ENCODE measurements around the gene GLIS2. TPM values are rescaled to one million over a fixed set of nuclear protein-coding genes. Genes with fewer than 3 reads are reported as not detected.

The GLIS2 gene
- total RNA-seq, 4 donors from 2014 or later, result 5.7 to 26.9 (median 7.9) TPM

DNA sequence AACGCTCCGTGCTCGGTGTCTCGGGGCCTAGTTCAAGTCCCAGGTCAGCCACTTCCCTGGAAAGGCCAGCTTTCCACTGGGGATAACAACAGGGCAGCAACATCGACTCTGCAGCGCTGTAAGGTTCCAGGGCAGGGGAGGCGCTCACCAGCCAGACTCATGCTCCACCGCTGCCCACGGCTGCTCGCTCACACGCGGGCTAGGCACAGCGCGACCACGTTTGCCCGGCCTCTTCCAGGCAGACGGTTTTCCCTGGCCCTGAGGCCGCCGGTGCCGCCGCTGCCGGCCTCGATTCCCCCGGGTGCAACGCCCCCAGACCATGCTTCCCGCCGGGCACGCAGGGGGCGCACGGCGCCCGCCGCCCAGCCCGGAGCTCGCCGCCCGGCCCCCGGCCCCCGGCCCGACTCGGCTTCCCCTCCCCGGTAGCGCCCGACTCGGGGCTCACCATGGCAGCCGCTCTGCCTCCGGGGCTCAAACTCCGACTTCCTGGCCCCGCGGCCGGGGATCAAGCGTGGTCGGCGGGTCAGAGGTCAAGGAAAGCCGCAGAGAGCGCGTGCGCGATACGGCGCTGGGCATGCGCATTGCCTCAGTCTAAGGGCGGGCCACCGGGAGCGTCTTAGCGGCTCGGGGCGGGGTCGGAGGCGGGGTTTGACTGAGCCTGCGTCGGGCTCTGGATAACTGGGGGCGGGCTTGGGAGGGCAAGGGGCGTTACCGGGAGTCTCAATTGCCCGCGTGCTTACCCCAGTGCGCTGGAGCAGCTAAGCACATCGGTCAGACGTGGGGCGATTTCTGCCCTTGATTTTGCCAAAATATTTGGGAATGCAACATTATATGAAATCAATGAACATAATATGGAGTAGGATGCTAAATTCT lies 35.2 kb downstream of the GLIS2 start, which contains the start of gene PAM16:
TSS of gene PAM16 (minus strand) at position 535 of the 873 bp plus-strand sequence. CDS start at position 448, 87 bp downstream.
- WGBS, 2 donors (ENCODE audit: low coverage in 1 of 2), result 0% methylated on average over 1 to 2 of the region's 81 CpGs
- peaks cover 0 to 47% (median 6%) of the 10 kb centered on the region in 3 donors for H3K4me1 ChIP-seq
- TF ChIP-seq POLR2A (IDR thresholded peaks at IDR 0.05), result peak; percentile 22 to 32
- peak; percentile 66 for TF ChIP-seq POLR2AphosphoS5 (IDR thresholded peaks at IDR 0.05)
- no peak for TF ChIP-seq EP300 (IDR thresholded peaks at IDR 0.05)
- TF ChIP-seq, protein P1, sequence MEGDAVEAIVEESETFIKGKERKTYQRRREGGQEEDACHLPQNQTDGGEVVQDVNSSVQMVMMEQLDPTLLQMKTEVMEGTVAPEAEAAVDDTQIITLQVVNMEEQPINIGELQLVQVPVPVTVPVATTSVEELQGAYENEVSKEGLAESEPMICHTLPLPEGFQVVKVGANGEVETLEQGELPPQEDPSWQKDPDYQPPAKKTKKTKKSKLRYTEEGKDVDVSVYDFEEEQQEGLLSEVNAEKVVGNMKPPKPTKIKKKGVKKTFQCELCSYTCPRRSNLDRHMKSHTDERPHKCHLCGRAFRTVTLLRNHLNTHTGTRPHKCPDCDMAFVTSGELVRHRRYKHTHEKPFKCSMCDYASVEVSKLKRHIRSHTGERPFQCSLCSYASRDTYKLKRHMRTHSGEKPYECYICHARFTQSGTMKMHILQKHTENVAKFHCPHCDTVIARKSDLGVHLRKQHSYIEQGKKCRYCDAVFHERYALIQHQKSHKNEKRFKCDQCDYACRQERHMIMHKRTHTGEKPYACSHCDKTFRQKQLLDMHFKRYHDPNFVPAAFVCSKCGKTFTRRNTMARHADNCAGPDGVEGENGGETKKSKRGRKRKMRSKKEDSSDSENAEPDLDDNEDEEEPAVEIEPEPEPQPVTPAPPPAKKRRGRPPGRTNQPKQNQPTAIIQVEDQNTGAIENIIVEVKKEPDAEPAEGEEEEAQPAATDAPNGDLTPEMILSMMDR (IDR thresholded peaks at IDR 0.05), result peak in 2 of 4 experiments; percentile 23 to 35
- H3K27ac ChIP-seq, result peak within 1 kb of the TSS; percentile 26 to 95 (median 92)
- peaks cover 0 to 24% of the 10 kb centered on the region in 2 donors for H3K36me3 ChIP-seq
- no peaks in the 10 kb centered on the region for H3K27me3 ChIP-seq
- peak; percentile 96 for ATAC-seq
- H3K9me3 ChIP-seq, result no peaks in the 10 kb centered on the region
- H3K4me3 ChIP-seq, result peak within 1 kb of the TSS; percentile 59 to 96

DNA sequence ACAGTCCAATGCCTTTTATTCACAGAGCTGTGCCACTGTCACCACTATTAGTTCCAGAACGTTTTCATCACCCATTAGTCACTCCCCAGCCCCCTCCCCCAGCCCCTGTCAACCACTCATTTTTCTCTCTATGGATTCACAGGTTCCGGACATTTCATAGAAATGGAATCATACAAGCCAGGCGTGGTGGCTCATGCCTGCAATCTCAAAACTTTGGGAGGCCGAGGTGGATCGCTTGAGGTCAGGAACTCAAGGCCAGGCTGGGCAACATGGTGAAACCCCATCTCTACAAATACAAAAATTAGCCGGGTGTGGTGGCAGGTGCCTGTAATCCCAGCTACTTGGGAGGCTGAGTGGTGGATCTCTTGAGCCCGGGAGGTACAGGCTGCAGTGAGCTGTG lies 36.0 kb downstream of the GLIS2 start:
- no peak for TF ChIP-seq POLR2AphosphoS5 (IDR thresholded peaks at IDR 0.05)
- no peak for TF ChIP-seq EP300 (IDR thresholded peaks at IDR 0.05)
- TF ChIP-seq, protein P1 (IDR thresholded peaks at IDR 0.05), result no peak
- TF ChIP-seq POLR2A (IDR thresholded peaks at IDR 0.05), result no peak
- Histone ChIP-seq H3K9me3 (no peaks in the 10 kb centered on the region), H3K4me3 (no peak overlapping the region), H3K36me3 (peaks cover 0 to 27% of the 10 kb centered on the region in 2 donors), H3K4me1 (peaks cover 0 to 41% (median 6%) of the 10 kb centered on the region in 3 donors), H3K27ac (peak overlapping the region in 3 of 4 donors; percentile 91 to 95 (median 94)), H3K27me3 (no peaks in the 10 kb centered on the region)
- no peak for ATAC-seq
- 43 to 80% methylated on average over 2 to 7 of the region's 7 CpGs for WGBS, 2 donors (ENCODE audit: low coverage in 1 of 2)

DNA sequence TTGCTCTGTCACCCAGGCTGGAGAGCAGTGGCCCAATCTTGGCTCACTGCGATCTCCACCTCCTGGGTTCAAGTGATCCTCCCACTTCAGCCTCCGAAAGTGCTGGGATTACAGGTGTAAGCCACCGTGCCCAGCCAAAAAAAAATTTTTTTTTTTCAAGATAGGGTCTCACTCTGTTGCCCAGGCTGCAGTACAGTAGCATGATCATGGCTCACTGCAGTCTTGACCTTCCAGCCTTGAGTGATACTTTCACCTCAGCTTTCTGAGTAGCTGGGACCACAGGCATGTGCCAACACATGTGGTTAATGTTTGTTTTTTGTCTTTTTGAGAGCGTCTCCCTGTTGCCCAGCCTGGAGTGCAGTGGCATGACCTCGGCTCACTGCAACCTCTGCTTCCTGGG lies 37.0 kb downstream of the GLIS2 start:
- no peak for ATAC-seq
- H3K36me3 ChIP-seq, result peaks cover 0 to 30% of the 10 kb centered on the region in 2 donors
- no peak for TF ChIP-seq POLR2A (IDR thresholded peaks at IDR 0.05)
- TF ChIP-seq EP300 (IDR thresholded peaks at IDR 0.05), result no peak
- TF ChIP-seq, protein P1 (IDR thresholded peaks at IDR 0.05), result no peak
- TF ChIP-seq POLR2AphosphoS5 (IDR thresholded peaks at IDR 0.05), result no peak
- H3K27ac ChIP-seq, result no peak overlapping the region
- H3K9me3 ChIP-seq, result no peaks in the 10 kb centered on the region
- 77 to 92% methylated on average over 2 to 4 of the region's 5 CpGs for WGBS, 2 donors (ENCODE audit: low coverage in 1 of 2)
- peaks cover 0 to 31% (median 6%) of the 10 kb centered on the region in 3 donors for H3K4me1 ChIP-seq
- H3K4me3 ChIP-seq, result no peak overlapping the region
- H3K27me3 ChIP-seq, result no peaks in the 10 kb centered on the region

DNA sequence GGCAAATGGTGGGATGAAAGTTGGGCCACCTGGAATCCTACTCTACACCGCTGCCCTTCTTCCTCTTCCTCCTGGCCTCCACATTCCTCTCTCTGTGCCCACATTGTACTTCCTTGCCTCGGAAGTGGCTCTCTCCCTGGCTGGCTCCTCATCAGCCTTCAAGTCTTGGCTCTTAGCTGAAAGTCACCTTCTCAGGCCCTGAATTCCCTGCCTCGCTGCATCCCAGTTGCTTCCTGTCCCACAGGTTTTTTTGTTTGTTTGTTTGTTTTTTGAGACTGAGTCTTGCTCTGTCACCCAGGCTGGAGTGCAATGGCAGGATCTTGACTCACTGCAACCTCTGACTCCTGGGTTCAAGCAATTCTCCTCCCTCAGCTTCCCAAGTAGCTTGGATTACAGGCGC lies 37.8 kb downstream of the GLIS2 start:
- peaks cover 0 to 38% of the 10 kb centered on the region in 2 donors for H3K36me3 ChIP-seq
- 85 to 92% methylated on average over 2 to 4 of the region's 4 CpGs for WGBS, 2 donors (ENCODE audit: low coverage in 1 of 2)
- ATAC-seq, result no peak
- H3K27me3 ChIP-seq, result no peaks in the 10 kb centered on the region
- no peak overlapping the region for H3K4me3 ChIP-seq
- no peaks in the 10 kb centered on the region for H3K9me3 ChIP-seq
- TF ChIP-seq EP300 (IDR thresholded peaks at IDR 0.05) (no peak), POLR2AphosphoS5 (IDR thresholded peaks at IDR 0.05) (no peak), POLR2A (IDR thresholded peaks at IDR 0.05) (no peak)
- TF ChIP-seq, protein P1 (IDR thresholded peaks at IDR 0.05), result no peak
- peaks cover 0 to 23% (median 6%) of the 10 kb centered on the region in 3 donors for H3K4me1 ChIP-seq
- no peak overlapping the region for H3K27ac ChIP-seq

Data from gastroesophageal sphincter (tissue), 4 donors.